K562 (cell line): ENCODE results near the gene PRR36. TPM values are rescaled to one million over a fixed set of nuclear protein-coding genes. Genes with fewer than 3 reads are reported as not detected.

ENCODE experiments used
- MEF2D ChIP-seq: conservative IDR thresholded peaks from 2 replicates; pipeline ENCODE4 v1.6.1; 2016; ENCODE audit warnings: low read depth, missing genetic modification characterization, missing compliant biosample characterization
- MYC ChIP-seq, 2 experiments: fragments of 250-450 bp in 1 of 2; sonication (Bioruptor Pico) in 1 of 2; IDR thresholded peaks; 2 replicates each; pipeline versions ENCODE4 v1.5.1 to v1.6.1; 2012 to 2021; ENCODE audit warnings: low read depth in 2 of 2, borderline replicate concordance in 1 of 2, improper control_type of control experiment in 1 of 2, low read length in 1 of 2, mild to moderate bottlenecking in 1 of 2, moderate library complexity in 1 of 2
- NFE2 ChIP-seq: IDR thresholded peaks from 2 replicates; pipeline ENCODE4 v1.6.1; 2014; ENCODE audit warnings: antibody characterized with exemption, low read depth
- POLR3G ChIP-seq: IDR thresholded peaks from 2 replicates; pipeline ENCODE4 v1.6.1; 2011; ENCODE audit not compliant: insufficient read length, insufficient replicate concordance; ENCODE audit errors: extremely low read depth
- PRPF4 ChIP-seq: fragments of 200-400 bp; formaldehyde crosslinking; IDR thresholded peaks from one replicate; pipeline ENCODE4 v1.6.1; 2017; ENCODE audit warnings: low read length, low read depth, mild to moderate bottlenecking; ENCODE audit not compliant: insufficient read depth, poor library complexity, severe bottlenecking
- SIN3B ChIP-seq: fragments of 450-650 bp; IDR thresholded peaks from 2 replicates; pipeline ENCODE4 v1.6.1; 2017; ENCODE audit warnings: low read depth, mild to moderate bottlenecking, moderate library complexity
- TAF1 ChIP-seq: IDR thresholded peaks from 2 replicates; pipeline ENCODE4 v1.6.1; 2011; ENCODE audit warnings: mild to moderate bottlenecking, low read length, moderate library complexity; ENCODE audit not compliant: insufficient read depth, control insufficient read depth, severe bottlenecking; ENCODE audit errors: extremely low read depth
- TBL1XR1 ChIP-seq, 2 experiments: IDR thresholded peaks; 2 replicates each; pipeline ENCODE4 v1.6.1; 2012; ENCODE audit warnings: improper control_type of control experiment in 2 of 2, low read length in 2 of 2, mild to moderate bottlenecking in 1 of 2
- TRIM28 ChIP-seq: fragments of 450-650 bp; IDR thresholded peaks from 2 replicates; pipeline ENCODE4 v1.6.1; 2017
- ZKSCAN1 ChIP-seq: fragments of 150-350 bp; IDR thresholded peaks from 2 replicates; pipeline ENCODE4 v1.6.1; 2016; ENCODE audit warnings: low read depth, low read length
- ZNF121 ChIP-seq: sonication (generic); formaldehyde crosslinking; conservative IDR thresholded peaks from 2 replicates; pipeline ENCODE4 v1.8.0; 2022; ENCODE audit warnings: missing genetic modification reagents
- ZNF224 ChIP-seq: sonication (generic); formaldehyde crosslinking; IDR thresholded peaks from 2 replicates; pipeline ENCODE4 v1.8.0; 2022; ENCODE audit warnings: mild to moderate bottlenecking, missing genetic modification reagents
- ZNF274 ChIP-seq: IDR thresholded peaks from 2 replicates; pipeline ENCODE4 v1.6.1; 2011; ENCODE audit warnings: low read depth, mild to moderate bottlenecking, low read length, moderate library complexity, borderline replicate concordance
- polyA plus RNA-seq, 8 experiments: library from polyadenylated mRNA; depleted of rRNA in 4 of 8; stranded (reverse) in 5 of 8; unstranded in 3 of 8; fragments of >200 nt; fragmentation: Nextera tagmentation in 2 of 8; fragmentation: Illumina TruSeq in 1 of 8; extraction: Ambion mirVana in 2 of 8; extraction: Trizol in 1 of 8; gene quantifications; 2 replicates each; pipeline versions ENCODE4 v1.2.1 to v1.2.3, GENCODE V29; 2011 to 2014; ENCODE audit warnings: inconsistent platforms in 1 of 8, missing spikeins in 1 of 8
- total RNA-seq, 7 experiments: library from RNA; depleted of rRNA in 6 of 7; stranded (reverse); fragments of >200 nt in 6 of 7; fragmentation: Illumina TruSeq in 2 of 7; extraction: Trizol in 2 of 7; gene quantifications; 2 replicates each; pipeline versions ENCODE4 v1.2.1 to v1.2.3, GENCODE V29; 2011 to 2021; ENCODE audit warnings: low replicate concordance in 1 of 7
- TF ChIP-seq, protein P1 (sequence below), 2 experiments: fragments of 450-650 bp; IDR thresholded peaks; 2 replicates each; pipeline ENCODE4 v1.6.1; 2018; ENCODE audit warnings: mild to moderate bottlenecking in 2 of 2, low read depth in 1 of 2; ENCODE audit not compliant: partially characterized antibody in 2 of 2
- TF ChIP-seq, protein P2 (sequence below): fragments of 250-450 bp; sonication (Bioruptor Pico); IDR thresholded peaks from 2 replicates; pipeline ENCODE4 v1.6.1; 2021; ENCODE audit warnings: mild to moderate bottlenecking
- TF ChIP-seq, protein P3 (sequence below): fragments of 250-450 bp; sonication (Bioruptor Pico); IDR thresholded peaks from 2 replicates; pipeline ENCODE4 v1.4.0; 2020; ENCODE audit warnings: mild to moderate bottlenecking, moderate library complexity, borderline replicate concordance
- TF ChIP-seq, protein P4 (sequence below): fragments of 450-650 bp; formaldehyde crosslinking; IDR thresholded peaks from 2 replicates; pipeline ENCODE4 v1.4.0; 2020; ENCODE audit warnings: mild to moderate bottlenecking, moderate library complexity

Gene PRR36
- total and polyA plus RNA-seq, 9 of the 15 experiments (the other 6 are each of a cell fraction or from before 2014, with no cell fraction given), result 0.05 to 0.42 (median 0.06) TPM; not detected in 6

DNA sequence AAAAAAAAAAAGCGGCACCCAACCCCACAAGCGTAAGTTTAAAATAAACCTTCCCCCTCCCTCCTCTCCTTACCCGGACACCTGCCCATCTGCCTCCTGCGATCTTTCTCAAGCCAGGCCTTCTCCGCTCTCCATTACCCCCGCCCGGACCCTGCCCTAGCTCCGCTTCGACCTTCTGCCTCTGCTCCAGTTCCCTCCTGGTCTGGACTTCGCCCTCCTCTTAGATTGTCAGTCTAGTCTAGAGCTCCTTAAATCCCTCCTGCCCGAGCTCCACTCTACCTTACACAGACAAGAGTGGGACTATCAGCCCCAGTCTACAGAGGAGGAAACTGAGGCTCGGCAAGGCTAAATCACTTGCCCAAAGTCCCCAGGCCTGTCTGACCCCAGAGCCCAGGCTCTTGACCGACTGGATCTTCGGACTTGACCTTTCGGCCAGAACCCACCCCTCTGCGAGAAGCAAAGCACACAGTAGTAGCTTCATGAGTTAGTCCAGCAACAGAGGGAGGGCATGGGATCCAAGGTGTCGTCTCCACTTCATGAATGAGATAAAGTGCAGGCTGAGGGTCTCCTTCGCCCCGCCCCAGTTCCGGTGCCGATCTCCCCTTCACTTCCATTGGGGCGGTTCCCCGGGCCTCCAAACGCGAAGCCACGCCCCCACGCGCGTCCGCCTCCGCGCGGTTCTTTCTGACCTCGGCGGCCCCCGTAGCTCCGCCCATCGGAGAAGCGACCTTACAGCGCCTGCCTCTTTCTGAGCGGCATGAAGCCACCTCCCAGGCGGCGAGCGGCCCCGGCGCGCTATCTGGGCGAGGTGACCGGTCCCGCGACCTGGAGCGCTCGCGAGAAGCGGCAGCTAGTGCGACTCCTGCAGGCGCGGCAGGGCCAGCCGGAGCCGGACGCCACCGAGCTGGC is 45.7 kb upstream of the PRR36 start, which contains the start of gene SNAPC2 (continued):
- TF ChIP-seq, protein P1, sequence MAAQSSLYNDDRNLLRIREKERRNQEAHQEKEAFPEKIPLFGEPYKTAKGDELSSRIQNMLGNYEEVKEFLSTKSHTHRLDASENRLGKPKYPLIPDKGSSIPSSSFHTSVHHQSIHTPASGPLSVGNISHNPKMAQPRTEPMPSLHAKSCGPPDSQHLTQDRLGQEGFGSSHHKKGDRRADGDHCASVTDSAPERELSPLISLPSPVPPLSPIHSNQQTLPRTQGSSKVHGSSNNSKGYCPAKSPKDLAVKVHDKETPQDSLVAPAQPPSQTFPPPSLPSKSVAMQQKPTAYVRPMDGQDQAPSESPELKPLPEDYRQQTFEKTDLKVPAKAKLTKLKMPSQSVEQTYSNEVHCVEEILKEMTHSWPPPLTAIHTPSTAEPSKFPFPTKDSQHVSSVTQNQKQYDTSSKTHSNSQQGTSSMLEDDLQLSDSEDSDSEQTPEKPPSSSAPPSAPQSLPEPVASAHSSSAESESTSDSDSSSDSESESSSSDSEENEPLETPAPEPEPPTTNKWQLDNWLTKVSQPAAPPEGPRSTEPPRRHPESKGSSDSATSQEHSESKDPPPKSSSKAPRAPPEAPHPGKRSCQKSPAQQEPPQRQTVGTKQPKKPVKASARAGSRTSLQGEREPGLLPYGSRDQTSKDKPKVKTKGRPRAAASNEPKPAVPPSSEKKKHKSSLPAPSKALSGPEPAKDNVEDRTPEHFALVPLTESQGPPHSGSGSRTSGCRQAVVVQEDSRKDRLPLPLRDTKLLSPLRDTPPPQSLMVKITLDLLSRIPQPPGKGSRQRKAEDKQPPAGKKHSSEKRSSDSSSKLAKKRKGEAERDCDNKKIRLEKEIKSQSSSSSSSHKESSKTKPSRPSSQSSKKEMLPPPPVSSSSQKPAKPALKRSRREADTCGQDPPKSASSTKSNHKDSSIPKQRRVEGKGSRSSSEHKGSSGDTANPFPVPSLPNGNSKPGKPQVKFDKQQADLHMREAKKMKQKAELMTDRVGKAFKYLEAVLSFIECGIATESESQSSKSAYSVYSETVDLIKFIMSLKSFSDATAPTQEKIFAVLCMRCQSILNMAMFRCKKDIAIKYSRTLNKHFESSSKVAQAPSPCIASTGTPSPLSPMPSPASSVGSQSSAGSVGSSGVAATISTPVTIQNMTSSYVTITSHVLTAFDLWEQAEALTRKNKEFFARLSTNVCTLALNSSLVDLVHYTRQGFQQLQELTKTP (IDR thresholded peaks at IDR 0.05; ENCODE audit: low read depth in 1 of 2, partially characterized antibody in 2 of 2), result no peak
- TF ChIP-seq MYC (IDR thresholded peaks at IDR 0.05; ENCODE audit: low read depth, low read length) (peak; percentile 79), MYC (CRISPR knock-in tag; IDR thresholded peaks at IDR 0.05; ENCODE audit: borderline replicate concordance, low read depth) (no peak), TBL1XR1 (IDR thresholded peaks at IDR 0.05; ENCODE audit: low read length in 2 of 2) (no peak), POLR3G (no peak), NFE2 (no peak), PRPF4 (no peak), ZNF274 (no peak), ZNF224 (CRISPR knock-in tag) (no peak), ZNF121 (no peak), SIN3B (peak; percentile 85; the same call in 1 of the 2 replicates), ZKSCAN1 (peak; percentile 91), TAF1 (peak; percentile 4), TRIM28 (no peak), MEF2D (tag) (no peak)
- TF ChIP-seq, protein P2, sequence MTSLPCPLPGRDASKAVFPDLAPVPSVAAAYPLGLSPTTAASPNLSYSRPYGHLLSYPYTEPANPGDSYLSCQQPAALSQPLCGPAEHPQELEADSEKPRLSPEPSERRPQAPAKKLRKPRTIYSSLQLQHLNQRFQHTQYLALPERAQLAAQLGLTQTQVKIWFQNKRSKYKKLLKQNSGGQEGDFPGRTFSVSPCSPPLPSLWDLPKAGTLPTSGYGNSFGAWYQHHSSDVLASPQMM (CRISPR knock-in tag), result no peak
- TF ChIP-seq, protein P3, sequence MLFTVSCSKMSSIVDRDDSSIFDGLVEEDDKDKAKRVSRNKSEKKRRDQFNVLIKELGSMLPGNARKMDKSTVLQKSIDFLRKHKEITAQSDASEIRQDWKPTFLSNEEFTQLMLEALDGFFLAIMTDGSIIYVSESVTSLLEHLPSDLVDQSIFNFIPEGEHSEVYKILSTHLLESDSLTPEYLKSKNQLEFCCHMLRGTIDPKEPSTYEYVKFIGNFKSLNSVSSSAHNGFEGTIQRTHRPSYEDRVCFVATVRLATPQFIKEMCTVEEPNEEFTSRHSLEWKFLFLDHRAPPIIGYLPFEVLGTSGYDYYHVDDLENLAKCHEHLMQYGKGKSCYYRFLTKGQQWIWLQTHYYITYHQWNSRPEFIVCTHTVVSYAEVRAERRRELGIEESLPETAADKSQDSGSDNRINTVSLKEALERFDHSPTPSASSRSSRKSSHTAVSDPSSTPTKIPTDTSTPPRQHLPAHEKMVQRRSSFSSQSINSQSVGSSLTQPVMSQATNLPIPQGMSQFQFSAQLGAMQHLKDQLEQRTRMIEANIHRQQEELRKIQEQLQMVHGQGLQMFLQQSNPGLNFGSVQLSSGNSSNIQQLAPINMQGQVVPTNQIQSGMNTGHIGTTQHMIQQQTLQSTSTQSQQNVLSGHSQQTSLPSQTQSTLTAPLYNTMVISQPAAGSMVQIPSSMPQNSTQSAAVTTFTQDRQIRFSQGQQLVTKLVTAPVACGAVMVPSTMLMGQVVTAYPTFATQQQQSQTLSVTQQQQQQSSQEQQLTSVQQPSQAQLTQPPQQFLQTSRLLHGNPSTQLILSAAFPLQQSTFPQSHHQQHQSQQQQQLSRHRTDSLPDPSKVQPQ (CRISPR knock-in tag), result no peak
- TF ChIP-seq, protein P4, sequence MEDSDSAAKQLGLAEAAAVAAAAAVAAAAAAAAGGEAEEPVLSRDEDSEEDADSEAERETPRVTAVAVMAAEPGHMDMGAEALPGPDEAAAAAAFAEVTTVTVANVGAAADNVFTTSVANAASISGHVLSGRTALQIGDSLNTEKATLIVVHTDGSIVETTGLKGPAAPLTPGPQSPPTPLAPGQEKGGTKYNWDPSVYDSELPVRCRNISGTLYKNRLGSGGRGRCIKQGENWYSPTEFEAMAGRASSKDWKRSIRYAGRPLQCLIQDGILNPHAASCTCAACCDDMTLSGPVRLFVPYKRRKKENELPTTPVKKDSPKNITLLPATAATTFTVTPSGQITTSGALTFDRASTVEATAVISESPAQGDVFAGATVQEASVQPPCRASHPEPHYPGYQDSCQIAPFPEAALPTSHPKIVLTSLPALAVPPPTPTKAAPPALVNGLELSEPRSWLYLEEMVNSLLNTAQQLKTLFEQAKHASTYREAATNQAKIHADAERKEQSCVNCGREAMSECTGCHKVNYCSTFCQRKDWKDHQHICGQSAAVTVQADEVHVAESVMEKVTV, result no peak
